Stimulated activated CD4-positive, alpha-beta T cell treated with anti-CD3 and anti-CD28 coated beads, Interleukin-4, amount 100 ng/mL, for 48 hours (primary cell): Measurements from ENCODE around the gene KIF26B.
"Not testable (repeated sequence)": the region's sequence is repeated elsewhere in the genome, so short reads cannot be mapped to it uniquely, and the experiment has no call there.

ENCODE experiments used
- DNase-seq, 2 donors: peaks; one replicate each; pipeline ENCODE4 v3.0.0-alpha.2; 2020; ENCODE audit warnings: low read depth in 2 of 2

KIF26B gene

DNA sequence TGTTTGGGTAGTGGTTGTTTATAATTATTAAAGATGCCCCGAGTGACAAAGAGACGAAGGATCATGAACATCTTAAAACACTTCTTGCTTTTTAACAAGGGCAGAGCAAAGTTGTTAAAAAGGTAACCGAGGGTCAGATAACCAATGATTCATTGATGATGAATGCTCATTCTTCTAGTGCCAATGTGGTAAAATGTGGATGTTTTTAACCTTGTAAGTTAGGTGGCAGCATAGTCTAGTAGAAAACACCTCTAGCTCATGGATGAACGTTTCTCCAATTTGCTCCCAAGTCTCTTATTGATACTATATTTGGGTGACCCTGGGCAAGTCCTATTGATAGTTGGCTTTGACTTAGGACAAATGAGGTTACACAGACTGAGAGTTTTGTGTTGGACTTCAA is 167.9 kb downstream of the KIF26B start:
- DNase-seq: no peak

- not testable (repeated sequence) for DNase-seq
Measured at GRCh38 chr1:245323765-245324164, 169.0 kb downstream of the KIF26B start.

DNA sequence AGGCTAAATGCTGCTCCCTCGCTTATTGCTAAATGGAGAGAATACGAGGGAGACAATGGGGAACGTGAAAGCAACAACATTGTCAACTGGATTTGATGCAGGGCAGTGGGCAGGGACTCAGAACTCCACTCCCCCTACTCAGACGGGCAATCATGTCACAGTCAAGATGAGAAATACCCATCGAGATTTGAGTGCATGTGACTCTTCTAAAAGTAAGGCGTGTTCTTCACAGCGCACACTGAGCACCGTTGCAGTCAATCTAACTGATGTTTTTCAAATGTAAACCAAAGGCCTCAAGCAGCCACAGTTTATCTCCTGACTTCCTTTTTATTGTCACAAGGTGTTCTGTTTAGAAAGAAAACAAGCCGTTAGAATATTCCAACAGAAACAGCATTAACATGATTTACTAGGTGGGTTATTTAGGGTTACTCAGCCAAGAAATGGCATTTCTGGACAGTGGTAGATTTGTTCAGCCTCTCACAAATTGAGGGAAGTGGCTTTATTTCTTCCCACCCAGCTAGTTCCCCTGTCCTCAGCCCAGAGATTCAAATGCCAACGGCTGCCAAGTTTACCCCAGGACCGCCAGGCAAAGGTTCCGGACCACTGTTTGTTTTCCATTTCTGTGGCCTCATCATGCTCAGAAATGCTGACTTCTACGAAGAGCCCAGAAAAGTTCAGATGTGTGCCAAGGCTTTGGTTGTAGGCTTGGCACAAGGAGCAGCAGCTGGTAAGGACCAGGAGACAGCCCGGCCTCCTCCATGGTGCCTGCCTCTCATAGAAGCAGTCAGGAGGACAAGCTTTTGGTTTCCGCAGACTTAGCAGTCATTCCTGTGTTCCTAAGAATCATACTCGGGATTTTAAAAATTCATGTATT is 171.4 kb downstream of the KIF26B start:
- DNase-seq: no peak

DNA sequence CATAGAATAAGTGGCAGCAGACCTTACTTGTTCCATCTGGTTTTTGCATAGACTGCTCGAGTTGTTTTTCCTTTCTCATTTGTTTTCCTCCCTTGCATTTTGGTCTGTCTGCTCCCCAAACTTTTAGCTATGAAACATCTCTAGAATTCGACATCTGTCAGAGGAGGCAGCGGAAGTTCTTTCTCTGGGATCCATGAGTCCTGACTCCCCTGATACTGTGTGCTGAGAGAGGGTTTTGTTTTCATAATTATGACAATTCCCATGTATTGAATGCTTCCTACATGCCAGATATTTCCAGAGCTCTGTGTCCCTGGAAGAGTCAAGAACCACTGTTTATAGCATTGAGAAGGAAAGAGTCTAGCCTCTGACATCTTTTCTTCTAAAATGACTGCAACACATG is 172.6 kb downstream of the KIF26B start:
- no peak for DNase-seq

GRCh38 chr1:245327842-245328241 is 173.1 kb downstream of the KIF26B start:
- DNase-seq: no peak

DNA sequence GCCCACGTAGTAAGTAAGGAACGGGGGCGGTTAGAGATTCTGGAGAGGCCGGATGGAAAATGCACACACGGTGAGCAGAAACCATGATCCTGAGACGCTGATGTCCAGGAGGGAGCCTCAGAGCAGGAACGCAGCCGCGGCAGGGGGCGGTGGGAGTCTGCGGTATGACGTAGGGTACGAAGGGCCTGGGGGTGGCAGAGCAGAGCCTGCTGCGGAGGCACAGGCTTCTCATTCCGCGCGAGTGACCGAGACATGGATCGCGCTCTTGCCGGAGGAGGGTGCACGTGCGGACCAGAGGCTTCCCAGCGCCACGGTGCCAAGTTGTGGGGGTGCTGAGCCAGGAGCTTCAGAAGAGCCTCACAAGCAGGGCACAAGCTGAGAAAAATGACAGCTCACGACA is 176.2 kb downstream of the KIF26B start:
- no peak for DNase-seq

- DNase-seq: no peak
Measured at GRCh38 chr1:245332085-245332484, 177.3 kb downstream of the KIF26B start.

- DNase-seq: peak; percentile 11 to 18
Measured at GRCh38 chr1:245332513-245332912, 177.7 kb downstream of the KIF26B start.

- DNase-seq: no peak
Measured at GRCh38 chr1:245334235-245334634, 179.4 kb downstream of the KIF26B start.

DNA sequence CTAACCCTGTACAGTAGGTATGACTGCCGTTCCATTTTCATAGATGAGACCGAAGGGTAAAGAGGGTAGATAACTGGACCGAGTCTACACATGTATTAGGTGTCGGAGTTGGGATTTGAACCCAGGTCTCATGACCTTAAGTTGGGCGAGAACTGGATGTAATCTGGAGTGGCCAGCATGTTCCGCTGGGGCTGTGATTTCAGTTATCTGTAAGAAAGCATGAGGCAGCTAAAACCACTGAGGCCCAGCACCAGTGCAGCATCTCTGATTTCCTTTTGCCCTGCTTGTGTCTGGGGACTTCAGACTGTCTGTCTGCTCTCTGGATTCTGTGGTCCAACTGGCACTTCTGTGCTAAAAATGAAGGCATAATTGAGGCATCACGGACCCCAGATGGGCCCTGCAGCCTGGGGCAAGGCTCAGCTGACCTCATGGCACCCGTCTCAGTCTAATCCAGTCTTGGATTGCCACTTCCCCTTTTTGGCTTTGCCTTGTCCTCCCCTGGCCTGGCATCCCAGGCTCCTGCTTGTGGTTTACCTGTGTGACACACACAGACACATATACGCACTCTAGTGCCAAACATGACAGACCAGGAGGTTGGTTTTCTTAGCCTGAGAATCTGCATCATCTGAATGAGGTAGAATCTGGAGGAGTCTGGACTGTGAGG is 180.2 kb downstream of the KIF26B start:
- DNase-seq: no peak

- not testable (repeated sequence) for DNase-seq
Measured at GRCh38 chr1:245335684-245336083, 180.9 kb downstream of the KIF26B start.

GRCh38 chr1:245336149-245336983 is 181.6 kb downstream of the KIF26B start:
- DNase-seq: no peak

DNA sequence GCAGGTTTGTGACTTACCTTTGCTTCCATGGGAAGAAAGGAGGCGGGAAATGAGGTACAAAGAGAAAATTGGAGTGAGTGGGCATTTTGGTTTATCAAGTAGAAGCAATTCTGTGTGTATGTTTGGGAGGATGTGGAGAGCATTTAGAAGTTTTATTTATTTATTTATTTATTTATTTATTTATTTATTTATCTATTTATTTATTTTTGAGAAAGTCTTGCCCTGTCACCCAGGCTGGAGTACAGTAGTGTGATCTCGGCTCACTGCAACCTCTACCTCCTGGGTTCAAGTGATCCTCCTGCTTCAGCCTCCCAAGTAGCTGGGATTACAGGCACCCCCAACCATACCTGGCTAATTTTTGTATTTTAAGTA is 182.2 kb downstream of the KIF26B start:
- DNase-seq: not testable (repeated sequence)

GRCh38 chr1:245337829-245338484 is 183.2 kb downstream of the KIF26B start:
- no peak for DNase-seq

DNA sequence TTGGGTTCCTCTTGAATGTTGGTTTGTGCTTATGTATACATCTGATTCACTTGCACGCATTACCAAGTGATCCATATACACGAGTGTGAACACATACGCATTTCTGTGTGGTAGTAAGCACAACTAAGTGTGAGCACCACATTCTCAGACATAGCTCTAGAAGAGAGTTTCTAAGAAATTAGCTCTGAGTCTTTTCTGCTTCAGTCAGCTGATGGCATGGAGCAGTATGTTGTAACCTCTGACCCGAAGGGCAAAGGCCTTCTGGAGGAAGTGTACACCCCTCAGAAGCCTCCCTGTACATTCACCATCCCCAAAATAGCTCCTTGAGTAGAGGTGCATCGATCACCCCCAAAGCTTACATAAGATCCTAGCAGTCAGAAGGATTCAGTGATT is 183.7 kb downstream of the KIF26B start:
- DNase-seq: no peak

- DNase-seq: no peak
Measured at GRCh38 chr1:245341743-245342142, 187.0 kb downstream of the KIF26B start.

- no peak for DNase-seq
Measured at GRCh38 chr1:245345191-245345884, 190.6 kb downstream of the KIF26B start.

DNA sequence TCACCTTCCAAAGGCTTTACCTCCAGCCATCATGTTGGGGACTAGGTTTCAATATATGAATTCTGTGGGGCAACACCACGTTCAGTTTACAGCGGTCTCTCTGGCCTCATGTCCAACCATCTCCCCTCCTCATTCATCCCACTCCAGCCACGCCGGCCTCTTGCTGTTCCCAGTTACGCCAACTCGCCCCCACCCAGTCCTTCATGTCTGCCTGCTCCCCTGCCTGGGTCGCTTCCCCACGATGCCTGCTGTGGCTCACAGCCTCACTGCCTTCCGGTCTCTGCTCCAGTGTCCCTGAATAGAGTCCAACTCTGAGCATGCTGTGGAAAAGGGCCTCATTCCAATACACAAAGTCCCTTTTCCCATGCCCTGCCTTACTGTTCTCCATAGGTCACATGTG is 193.8 kb downstream of the KIF26B start:
- no peak for DNase-seq

- no peak for DNase-seq
Measured at GRCh38 chr1:245353411-245353810, 198.6 kb downstream of the KIF26B start.

DNA sequence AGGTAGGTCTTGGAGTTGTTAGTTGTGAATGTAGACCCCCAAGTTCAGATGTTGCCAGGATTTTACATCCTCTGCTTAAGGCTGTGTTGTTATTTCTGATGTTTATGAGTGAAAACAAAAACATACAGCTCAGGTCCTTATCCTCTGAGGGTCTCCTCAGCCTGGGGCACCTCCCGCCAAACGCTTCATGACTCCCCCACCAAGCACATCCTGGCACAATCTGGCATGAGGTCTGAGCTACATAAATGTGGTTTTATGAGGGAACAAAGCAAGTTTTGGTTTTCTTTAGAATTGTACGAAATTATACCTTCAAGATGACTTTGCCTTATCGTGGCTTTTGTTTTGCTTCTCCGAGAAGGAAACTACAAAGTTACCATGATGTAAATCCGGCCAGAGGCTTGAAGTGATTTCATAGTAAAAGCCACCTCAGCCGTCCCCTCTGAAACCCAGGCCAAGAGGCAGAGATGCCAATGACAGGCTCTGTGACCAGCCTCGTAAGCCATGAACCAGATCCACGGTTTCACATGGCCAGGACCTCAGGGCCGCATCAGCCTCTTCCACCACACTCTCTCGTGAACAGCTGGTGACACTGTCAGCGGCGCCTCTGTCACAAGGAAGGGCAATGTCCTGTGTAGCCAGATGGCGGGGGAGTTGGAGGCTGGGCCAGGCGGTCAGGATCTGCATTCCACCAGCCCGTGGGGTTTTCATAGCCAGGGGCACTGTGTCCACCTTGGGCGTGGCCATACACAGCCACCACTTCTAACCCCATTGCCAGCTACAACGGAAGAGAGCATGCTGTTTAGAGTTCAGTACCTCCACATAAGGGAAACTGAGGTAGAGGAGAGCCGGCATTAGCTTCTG is 199.4 kb downstream of the KIF26B start:
- DNase-seq: no peak
